Caco-2 (cell line): Measurements from ENCODE around the gene RARA. TPM values are rescaled to one million over a fixed set of nuclear protein-coding genes. Genes with fewer than 3 reads are reported as not detected.

Experiments used
- BruUV-seq: library from RNA; stranded (reverse); fragments of 400-500 nt; replicated peaks from 2 replicates; lab custom pipeline; 2021; lab: Mats Ljungman, UMichigan
- CTCF ChIA-PET: fragments of 300-600 bp; sonication (Branson Sonifier 250); formaldehyde crosslinking; loops from one replicate; lab custom pipeline; 2022; ENCODE audit warnings: antibody characterized with exemption; lab: Charles Lee
- POLR2A ChIA-PET: fragments of 300-600 bp; sonication (Branson Sonifier 250); formaldehyde crosslinking; loops from one replicate; lab custom pipeline; 2022; ENCODE audit warnings: antibody characterized with exemption; lab: Charles Lee
- DNase-seq, 2 experiments: peaks; one replicate each; pipeline versions ENCODE4 v3.0.0 to v3.0.0-alpha.2; 2020 to 2022
- H3K27me3 ChIP-seq: replicated peaks from 2 replicates; pipeline ENCODE4 v1.6.0; 2011; ENCODE audit warnings: low read length; ENCODE audit not compliant: control insufficient read depth, insufficient read depth
- H3K36me3 ChIP-seq: 2 replicates; pipeline ENCODE4 v1.5.1; 2011; ENCODE audit warnings: low read length; ENCODE audit not compliant: control insufficient read depth, insufficient read depth
- H3K4me1 ChIP-seq: fragments of 250-450 bp; sonication (Bioruptor Pico); 2 replicates; pipeline ENCODE4 v1.5.1; 2020; ENCODE audit warnings: mild to moderate bottlenecking
- H3K4me3 ChIP-seq: 2 replicates; pipeline ENCODE4 v1.5.1; 2011; ENCODE audit warnings: low read depth, mild to moderate bottlenecking, control low read depth, low read length
- H3K9me3 ChIP-seq: fragments of 250-450 bp; sonication (Bioruptor Pico); 2 replicates; pipeline ENCODE4 v1.5.1; 2020; ENCODE audit warnings: mild to moderate bottlenecking, moderate library complexity
- H3K27ac Mint-ChIP-seq: one replicate; pipeline ENCODE4 v1.8.0; 2022; ENCODE audit warnings: mixed read lengths; ENCODE audit not compliant: unreplicated experiment
- H3K27me3 Mint-ChIP-seq: one replicate; pipeline ENCODE4 v1.8.0; 2022; ENCODE audit warnings: mixed read lengths; ENCODE audit not compliant: insufficient read depth, unreplicated experiment
- H3K36me3 Mint-ChIP-seq: one replicate; pipeline ENCODE4 v1.8.0; 2022; ENCODE audit warnings: mild to moderate bottlenecking, mixed read lengths; ENCODE audit not compliant: insufficient read depth, unreplicated experiment
- H3K4me1 Mint-ChIP-seq: one replicate; pipeline ENCODE4 v1.8.0; 2022; ENCODE audit warnings: low read depth, mixed read lengths; ENCODE audit not compliant: unreplicated experiment
- H3K4me3 Mint-ChIP-seq: one replicate; pipeline ENCODE4 v1.8.0; 2022; ENCODE audit warnings: mild to moderate bottlenecking, moderate library complexity, mixed read lengths; ENCODE audit not compliant: unreplicated experiment
- H3K9me3 Mint-ChIP-seq: one replicate; pipeline ENCODE4 v1.8.0; 2022; ENCODE audit warnings: mixed read lengths; ENCODE audit not compliant: unreplicated experiment
- CTCF ChIP-seq, 2 experiments: fragments of 200-600 bp in 1 of 2; IDR thresholded peaks; 1 replicate in 1 of 2; 2 replicates in 1 of 2; pipeline versions ENCODE4 v1.5.1 to v1.8.0; 2011 to 2022; ENCODE audit warnings: antibody characterized with exemption in 1 of 2, control low read depth in 1 of 2, inconsistent platforms in 1 of 2, low read depth in 1 of 2, low read length in 1 of 2, mild to moderate bottlenecking in 1 of 2, moderate library complexity in 1 of 2; ENCODE audit not compliant: insufficient read depth in 1 of 2, severe bottlenecking in 1 of 2, unreplicated experiment in 1 of 2
- intact Hi-C: fragments of 100-400 bp; cut with micrococcal nuclease; formaldehyde crosslinking; loops from one replicate; pipeline ENCODE4 v1.10.0; 2022; ENCODE audit not compliant: unreplicated experiment
- total RNA-seq: library from RNA; stranded (reverse); gene quantifications from 2 replicates; pipeline ENCODE4 v1.2.3, GENCODE V29; 2022

RARA gene
- total RNA-seq, 1 experiment from 2014 or later = 27.6 TPM

GRCh38 chr17:40264458-40265185 is 44.4 kb upstream of the RARA start:
- no peak for TF ChIP-seq CTCF (IDR thresholded peaks at IDR 0.05; ENCODE audit: insufficient read depth in 1 of 2, low read depth in 1 of 2, low read length in 1 of 2, severe bottlenecking in 1 of 2, unreplicated experiment in 1 of 2)
- no peaks in the 10 kb centered on the region for H3K9me3 ChIP-seq
- Mint-ChIP-seq H3K4me1 (no peaks in the 10 kb centered on the region), H3K27ac (no peak overlapping the region), H3K9me3 (no peaks in the 10 kb centered on the region), H3K4me3 (no peak overlapping the region), H3K36me3 (peaks cover 33% of the 10 kb centered on the region), H3K27me3 (no peaks in the 10 kb centered on the region)
- no peaks in the 10 kb centered on the region for H3K27me3 ChIP-seq
- ChIA-PET POLR2A (no interaction called here), CTCF (interaction anchor here (0.6 kb wide), 1 partner anchor 272 kb away, joined by 3 read pairs; no protein-coding TSS in a partner anchor)
- H3K36me3 ChIP-seq = no peaks in the 10 kb centered on the region; the same call in none of the 2 replicates
- H3K4me3 ChIP-seq = no peak overlapping the region
- no peaks in the 10 kb centered on the region for H3K4me1 ChIP-seq
- TSS peak; percentile 23 for BruUV-seq
- intact Hi-C loops = no loop called here
- no peak for DNase-seq

GRCh38 chr17:40265337-40265736 is 43.6 kb upstream of the RARA start:
- DNase-seq = no peak
- H3K4me3 ChIP-seq = no peak overlapping the region
- H3K4me1 Mint-ChIP-seq = no peaks in the 10 kb centered on the region
- no TSS peak for BruUV-seq
- H3K36me3 Mint-ChIP-seq = peaks cover 26% of the 10 kb centered on the region
- ChIA-PET CTCF (no interaction called here), POLR2A (no interaction called here)
- no peaks in the 10 kb centered on the region for H3K9me3 ChIP-seq
- H3K36me3 ChIP-seq = no peaks in the 10 kb centered on the region; the same call in none of the 2 replicates
- H3K9me3 Mint-ChIP-seq = no peaks in the 10 kb centered on the region
- no peak overlapping the region for H3K27ac Mint-ChIP-seq
- no peak for TF ChIP-seq CTCF (IDR thresholded peaks at IDR 0.05; ENCODE audit: insufficient read depth in 1 of 2, low read depth in 1 of 2, low read length in 1 of 2, severe bottlenecking in 1 of 2, unreplicated experiment in 1 of 2)
- H3K27me3 Mint-ChIP-seq = no peaks in the 10 kb centered on the region
- H3K4me1 ChIP-seq = no peaks in the 10 kb centered on the region
- no peaks in the 10 kb centered on the region for H3K27me3 ChIP-seq
- no peak overlapping the region for H3K4me3 Mint-ChIP-seq
- intact Hi-C loops = no loop called here

- Mint-ChIP-seq H3K4me1 (no peaks in the 10 kb centered on the region), H3K27me3 (no peaks in the 10 kb centered on the region), H3K36me3 (peaks cover 30% of the 10 kb centered on the region), H3K9me3 (no peaks in the 10 kb centered on the region), H3K27ac (no peak overlapping the region), H3K4me3 (no peak overlapping the region)
- intact Hi-C loops = no loop called here
- ChIA-PET CTCF (interaction anchor here (0.7 kb wide), 1 partner anchor 48 kb away, joined by 3 read pairs; the partner anchor contains the start of gene WIPF2), POLR2A (no interaction called here)
- Histone ChIP-seq H3K9me3 (no peaks in the 10 kb centered on the region), H3K4me3 (no peak overlapping the region), H3K4me1 (no peaks in the 10 kb centered on the region), H3K36me3 (no peaks in the 10 kb centered on the region; the same call in none of the 2 replicates), H3K27me3 (no peaks in the 10 kb centered on the region)
- no peak for TF ChIP-seq CTCF (IDR thresholded peaks at IDR 0.05; ENCODE audit: insufficient read depth in 1 of 2, low read depth in 1 of 2, low read length in 1 of 2, severe bottlenecking in 1 of 2, unreplicated experiment in 1 of 2)
- DNase-seq = no peak
- no TSS peak for BruUV-seq
Measured at GRCh38 chr17:40266882-40267281, 42.1 kb upstream of the RARA start.
